H1 (cell line): ENCODE data around the gene PHLDA1. TPM values are rescaled to one million over a fixed set of nuclear protein-coding genes. Genes with fewer than 3 reads are reported as not detected.
A peak's percentile ranks its signal among the peaks of the same experiment; 100 is the strongest.

Experiments
- CTCF ChIA-PET: fragments of 300-600 bp; sonication (Branson Sonifier 250); formaldehyde crosslinking; loops from one replicate; lab custom pipeline; 2021; ENCODE audit not compliant: partially characterized antibody; lab: Charles Lee
- POLR2A ChIA-PET: fragments of 300-600 bp; sonication (Branson Sonifier 250); formaldehyde crosslinking; loops from one replicate; lab custom pipeline; 2021; ENCODE audit warnings: inconsistent platforms; ENCODE audit not compliant: partially characterized antibody; lab: Charles Lee
- DNase-seq, 2 experiments: peaks; one replicate each; pipeline versions ENCODE4 v3.0.0 to v3.0.0-alpha.2; 2010 to 2022; ENCODE audit warnings: low spot score in 2 of 2, low read depth in 1 of 2, mixed read lengths in 1 of 2
- FAIRE-seq: peaks from 2 replicates; lab custom pipeline; 2011; peaks lifted over from hg19 to GRCh38; lab: Jason Lieb, UNC
- H2AFZ ChIP-seq: 2 replicates; pipeline ENCODE4 v1.8.1; 2012; ENCODE audit warnings: low read length, inconsistent platforms
- H2AK5ac ChIP-seq: 2 replicates; pipeline ENCODE4 v1.6.1; 2013; ENCODE audit warnings: low read depth, low read length
- H2BK120ac ChIP-seq: replicated peaks from 2 replicates; pipeline ENCODE3; 2013; ENCODE audit warnings: low read depth, low read length, inconsistent platforms
- H2BK12ac ChIP-seq: 2 replicates; pipeline ENCODE4 v1.6.1; 2013; ENCODE audit warnings: low read depth, low read length
- H2BK15ac ChIP-seq: 2 replicates; pipeline ENCODE4 v1.6.1; 2013; ENCODE audit warnings: low read length
- H2BK20ac ChIP-seq: 2 replicates; pipeline ENCODE4 v1.6.1; 2013; ENCODE audit warnings: low read length
- H2BK5ac ChIP-seq: 2 replicates; pipeline ENCODE4 v1.6.1; 2013; ENCODE audit warnings: low read depth, low read length
- H3K14ac ChIP-seq: 2 replicates; pipeline ENCODE4 v1.6.1; 2013; ENCODE audit warnings: inconsistent platforms; ENCODE audit not compliant: insufficient read length
- H3K18ac ChIP-seq: 2 replicates; pipeline ENCODE4 v1.6.1; 2013; ENCODE audit warnings: low read length; ENCODE audit errors: extremely low read depth
- H3K23ac ChIP-seq: 2 replicates; pipeline ENCODE4 v1.6.1; 2013; ENCODE audit warnings: inconsistent platforms; ENCODE audit not compliant: insufficient read length
- H3K23me2 ChIP-seq: 2 replicates; pipeline ENCODE4 v1.6.1; 2013; ENCODE audit warnings: low read depth, low read length
- H3K27ac ChIP-seq: 2 replicates; pipeline ENCODE4 v1.6.1; 2011; ENCODE audit warnings: low read depth, low read length, inconsistent platforms
- H3K27me3 ChIP-seq, 4 experiments: replicated peaks in 1 of 4; 1 replicate in 1 of 4; 2 replicates in 3 of 4; pipeline versions ENCODE4 v1.6.1 to v1.8.1; 2011 to 2013; ENCODE audit warnings: low read length in 3 of 4, mild to moderate bottlenecking in 3 of 4, inconsistent platforms in 2 of 4, mixed read lengths in 2 of 4, moderate library complexity in 1 of 4; ENCODE audit not compliant: control insufficient read depth in 3 of 4, insufficient read depth in 3 of 4; ENCODE audit errors: extremely low read depth in 1 of 4
- H3K36me3 ChIP-seq, 4 experiments: 2 replicates each; pipeline versions ENCODE4 v1.6.1 to v1.8.1; 2011 to 2013; ENCODE audit warnings: mild to moderate bottlenecking in 4 of 4, low read length in 3 of 4, moderate library complexity in 2 of 4, control low read depth in 1 of 4, inconsistent platforms in 1 of 4; ENCODE audit not compliant: insufficient read depth in 4 of 4, control insufficient read depth in 2 of 4
- H3K4ac ChIP-seq: replicated peaks from 2 replicates; pipeline ENCODE3; 2013; ENCODE audit warnings: low read length, low read depth, mixed read lengths, inconsistent platforms; ENCODE audit not compliant: insufficient read length
- H3K4me1 ChIP-seq, 4 experiments: replicated peaks in 1 of 4; 1 replicate in 1 of 4; 2 replicates in 3 of 4; pipeline versions ENCODE4 v1.6.1 to v1.8.1; 2011 to 2013; ENCODE audit warnings: low read length in 3 of 4, inconsistent platforms in 2 of 4, mixed read lengths in 1 of 4; ENCODE audit not compliant: insufficient read depth in 4 of 4, control insufficient read depth in 3 of 4
- H3K4me2 ChIP-seq, 2 experiments: 2 replicates each; pipeline versions ENCODE4 v1.6.1 to v1.8.1; 2011 to 2013; ENCODE audit warnings: low read depth in 2 of 2, low read length in 2 of 2, control low read depth in 1 of 2, inconsistent platforms in 1 of 2, mild to moderate bottlenecking in 1 of 2; ENCODE audit not compliant: insufficient read depth in 1 of 2
- H3K4me3 ChIP-seq, 4 experiments: fragments of 200-600, 300-600 bp in 1 of 4; sonication (generic), shearing (Covaris generic), sonication (Bioruptor Twin) in 1 of 4; 2 replicates each; pipeline versions ENCODE4 v1.5.1 to v1.8.1; 2011 to 2016; ENCODE audit warnings: low read length in 4 of 4, low read depth in 3 of 4, control low read depth in 2 of 4, inconsistent platforms in 2 of 4, mild to moderate bottlenecking in 2 of 4, mixed read lengths in 1 of 4, moderate library complexity in 1 of 4; ENCODE audit not compliant: insufficient read depth in 2 of 4; ENCODE audit errors: extremely low read depth in 1 of 4
- H3K56ac ChIP-seq: replicated peaks from 2 replicates; pipeline ENCODE3; 2013; ENCODE audit warnings: low read depth, mild to moderate bottlenecking, mixed read lengths, low read length, inconsistent platforms; ENCODE audit not compliant: insufficient read length
- H3K79me1 ChIP-seq: 2 replicates; pipeline ENCODE4 v1.6.1; 2013; ENCODE audit warnings: low read depth, low read length, control low read depth
- H3K79me2 ChIP-seq, 2 experiments: 2 replicates each; pipeline versions ENCODE4 v1.6.1 to v1.8.1; 2012 to 2013; ENCODE audit warnings: low read length in 2 of 2, mild to moderate bottlenecking in 2 of 2, inconsistent platforms in 1 of 2; ENCODE audit not compliant: insufficient read depth in 2 of 2, control insufficient read depth in 1 of 2
- H3K9ac ChIP-seq, 4 experiments: replicated peaks in 1 of 4; 1 replicate in 1 of 4; 2 replicates in 3 of 4; pipeline versions ENCODE4 v1.6.1 to v1.8.1; 2011 to 2013; ENCODE audit warnings: low read depth in 3 of 4, low read length in 3 of 4, control low read depth in 2 of 4, mild to moderate bottlenecking in 2 of 4, moderate library complexity in 2 of 4, inconsistent platforms in 1 of 4; ENCODE audit errors: extremely low read depth in 1 of 4
- H3K9me3 ChIP-seq, 2 experiments: 2 replicates each; pipeline versions ENCODE4 v1.6.1 to v1.8.1; 2012 to 2013; ENCODE audit warnings: mild to moderate bottlenecking in 2 of 2, moderate library complexity in 2 of 2, control low read depth in 1 of 2, inconsistent platforms in 1 of 2, low read depth in 1 of 2, low read length in 1 of 2, mixed read lengths in 1 of 2; ENCODE audit not compliant: insufficient read depth in 2 of 2
- H4K20me1 ChIP-seq, 2 experiments: replicated peaks in 1 of 2; 2 replicates each; pipeline versions ENCODE3 to v1.8.1; 2011 to 2013; ENCODE audit warnings: inconsistent platforms in 2 of 2, low read length in 2 of 2, mild to moderate bottlenecking in 1 of 2; ENCODE audit not compliant: insufficient read depth in 2 of 2, control insufficient read depth in 1 of 2
- H4K5ac ChIP-seq: 2 replicates; pipeline ENCODE4 v1.6.1; 2013; ENCODE audit warnings: low read length, low read depth, mixed read lengths, inconsistent platforms; ENCODE audit not compliant: insufficient read length
- H4K8ac ChIP-seq: 2 replicates; pipeline ENCODE4 v1.8.0; 2013; ENCODE audit warnings: mild to moderate bottlenecking, moderate library complexity, low read length, inconsistent platforms; ENCODE audit not compliant: insufficient read depth; ENCODE audit errors: extremely low read depth
- H4K91ac ChIP-seq: replicated peaks from 2 replicates; pipeline ENCODE3; 2013; ENCODE audit warnings: low read length, mixed read lengths, inconsistent platforms; ENCODE audit not compliant: insufficient read length
- BCL11A ChIP-seq, 2 experiments: IDR thresholded peaks; one replicate each; pipeline ENCODE4 v1.6.1; 2011; ENCODE audit warnings: low read depth in 2 of 2, low read length in 2 of 2, mild to moderate bottlenecking in 2 of 2
- BRCA1 ChIP-seq: IDR thresholded peaks from 2 replicates; pipeline ENCODE4 v1.6.1; 2012; ENCODE audit warnings: low read depth, low read length, improper control_type of control experiment
- EP300 ChIP-seq, 2 experiments: IDR thresholded peaks; 1 replicate in 1 of 2; 2 replicates in 1 of 2; pipeline ENCODE4 v1.6.1; 2011 to 2012; ENCODE audit warnings: low read depth in 2 of 2, low read length in 2 of 2, mild to moderate bottlenecking in 2 of 2, borderline replicate concordance in 1 of 2, inconsistent platforms in 1 of 2, moderate library complexity in 1 of 2
- FOSL1 ChIP-seq: IDR thresholded peaks from 2 replicates; pipeline ENCODE4 v1.6.1; 2011; ENCODE audit warnings: mild to moderate bottlenecking, low read depth, low read length, moderate library complexity; ENCODE audit not compliant: insufficient read depth
- KDM4A ChIP-seq: IDR thresholded peaks from one replicate; pipeline ENCODE4 v1.7.1; 2012; ENCODE audit warnings: low read depth, mild to moderate bottlenecking, moderate library complexity, low read length, inconsistent platforms; ENCODE audit not compliant: severe bottlenecking
- SUZ12 ChIP-seq: fragments of 200-600 bp; sonication (generic); IDR thresholded peaks from 2 replicates; pipeline ENCODE4 v1.6.1; 2012; ENCODE audit warnings: mild to moderate bottlenecking, inconsistent platforms, low read length, moderate library complexity, mixed read lengths
- TBP ChIP-seq: IDR thresholded peaks from 2 replicates; pipeline ENCODE4 v1.6.1; 2011; ENCODE audit warnings: low read depth, low read length, improper control_type of control experiment
- YY1 ChIP-seq: IDR thresholded peaks from 2 replicates; pipeline ENCODE4 v1.6.1; 2011; ENCODE audit warnings: low read depth, mild to moderate bottlenecking, low read length
- WGBS, 2 experiments: shearing (Covaris generic) in 1 of 2; methylation state at CpG; one replicate each; pipeline versions ENCODE4 v1.1.6 to v1.1.7; 2013 to 2015; ENCODE audit warnings: low lambda C conversion rate in 2 of 2, mixed read lengths in 2 of 2, inconsistent platforms in 1 of 2, low coverage in 1 of 2, missing lambda C conversion rate in 1 of 2; ENCODE audit not compliant: insufficient replicate concordance in 2 of 2, insufficient coverage in 1 of 2, insufficient read length in 1 of 2; ENCODE audit errors: extremely low coverage in 1 of 2, missing lambda C conversion rate in 1 of 2; 5-methylcytosine and 5-hydroxymethylcytosine counted together
- polyA plus RNA-seq, 7 experiments: library from polyadenylated mRNA; depleted of rRNA in 3 of 7; stranded (reverse) in 5 of 7; unstranded in 2 of 7; fragments of >200 nt in 5 of 7; fragments of 200-250 nt in 2 of 7; gene quantifications; 1 replicate in 5 of 7; 2 replicates in 1 of 7; 4 replicates in 1 of 7; pipeline versions ENCODE4 v1.2.1 to v1.2.3, GENCODE V29; 2011 to 2013; ENCODE audit warnings: missing spikeins in 2 of 7, mixed read lengths in 2 of 7
- total RNA-seq: library from RNA; stranded (reverse); fragmentation: NEBNext Ultra II Directional; extraction: Animal tissue kit (Norgen Biotek cat#: 25700); gene quantifications from 2 replicates; pipeline ENCODE4 v1.2.1, GENCODE V29; 2021
- TF ChIP-seq, protein P1 (sequence below): IDR thresholded peaks from 2 replicates; pipeline ENCODE4 v1.6.1; 2012; ENCODE audit warnings: inconsistent platforms

The PHLDA1 gene
- total and polyA plus RNA-seq, 2 of the 8 experiments (the other 6 are each of a cell fraction or from before 2014, with no cell fraction given), result 18.9 to 19.4 TPM

DNA sequence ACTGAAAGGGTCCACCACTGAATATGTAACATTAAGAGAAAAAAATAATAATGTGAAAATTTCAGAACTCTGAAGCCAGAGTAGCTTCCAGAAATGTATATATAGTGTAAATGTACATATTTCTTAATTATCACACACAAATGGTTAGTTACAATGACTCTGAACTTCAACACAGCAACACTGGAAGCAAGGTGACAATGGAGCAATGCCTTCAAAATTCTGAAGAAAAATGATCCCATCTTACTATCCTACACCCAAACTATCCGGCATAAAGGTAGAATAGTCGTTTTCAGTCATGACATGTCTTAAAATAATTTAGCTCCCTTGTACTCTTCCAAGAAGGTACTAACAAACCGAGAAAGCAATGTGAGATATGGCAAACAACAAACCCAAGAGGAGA is 41.0 kb upstream of the PHLDA1 start:
- peaks cover 0 to 55% (median 9%) of the 10 kb centered on the region in 4 experiments; a peak in 5 of 8 replicates for H3K36me3 ChIP-seq
- no peak overlapping the region for H2AK5ac ChIP-seq
- H4K8ac ChIP-seq, result no peak overlapping the region
- 0 out of 4 replicates have a peak overlapping the region, but pooled peaks of 1 of the 2 experiments have one; percentile 6 for H3K4me2 ChIP-seq
- no peak overlapping the region for H3K27ac ChIP-seq
- TF ChIP-seq BRCA1 (no peak), EP300 (IDR thresholded peaks at IDR 0.05; ENCODE audit: borderline replicate concordance in 1 of 2, low read depth in 2 of 2, low read length in 2 of 2) (no peak), SUZ12 (no peak), YY1 (no peak), KDM4A (no peak), FOSL1 (no peak), BCL11A (IDR thresholded peaks at IDR 0.05; ENCODE audit: low read depth in 2 of 2, low read length in 2 of 2) (no peak), TBP (no peak)
- TF ChIP-seq, protein P1, sequence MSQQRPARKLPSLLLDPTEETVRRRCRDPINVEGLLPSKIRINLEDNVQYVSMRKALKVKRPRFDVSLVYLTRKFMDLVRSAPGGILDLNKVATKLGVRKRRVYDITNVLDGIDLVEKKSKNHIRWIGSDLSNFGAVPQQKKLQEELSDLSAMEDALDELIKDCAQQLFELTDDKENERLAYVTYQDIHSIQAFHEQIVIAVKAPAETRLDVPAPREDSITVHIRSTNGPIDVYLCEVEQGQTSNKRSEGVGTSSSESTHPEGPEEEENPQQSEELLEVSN, result no peak
- H2AFZ ChIP-seq, result no peak overlapping the region
- WGBS, 2 experiments, result 90% methylated on average over 3 of the region's 3 CpGs; no CpG with 5 or more reads in 1 of the 2 experiments
- no peak overlapping the region for H3K4ac ChIP-seq
- POLR2A ChIA-PET, result interaction anchor here (0.8 to 1.6 kb wide), 5 partner anchors 8 to 124 kb away, joined by 3 to 5 read pairs (median 3); no protein-coding TSS in a partner anchor
- H4K20me1 ChIP-seq, result peaks cover 40 to 53% of the 10 kb centered on the region in 2 experiments
- H3K18ac ChIP-seq, result no peak overlapping the region
- H2BK20ac ChIP-seq, result no peak overlapping the region
- FAIRE-seq (no peak), DNase-seq (no peak)
- no peak overlapping the region for H4K91ac ChIP-seq
- CTCF ChIA-PET, result interaction anchor here (1.0 kb wide), 1 partner anchor 38 kb away, joined by 5 read pairs; no protein-coding TSS in a partner anchor
- H2BK5ac ChIP-seq, result no peak overlapping the region
- no peaks in the 10 kb centered on the region for H3K79me1 ChIP-seq
- H2BK15ac ChIP-seq, result no peak overlapping the region
- H2BK120ac ChIP-seq, result no peak overlapping the region
- H4K5ac ChIP-seq, result no peak overlapping the region
- H3K79me2 ChIP-seq, result peaks cover 52 to 100% of the 10 kb centered on the region in 2 experiments
- H3K4me3 ChIP-seq, result no peak overlapping the region
- no peak overlapping the region for H3K56ac ChIP-seq
- peaks cover 0 to 11% (median 3%) of the 10 kb centered on the region in 4 experiments; a peak in 4 of 7 replicates for H3K4me1 ChIP-seq
- H3K23ac ChIP-seq, result no peak overlapping the region
- H3K27me3 ChIP-seq, result no peaks in the 10 kb centered on the region
- H3K14ac ChIP-seq, result no peak overlapping the region
- no peaks in the 10 kb centered on the region for H3K23me2 ChIP-seq
- H3K9ac ChIP-seq, result no peak overlapping the region
- no peak overlapping the region for H2BK12ac ChIP-seq
- no peaks in the 10 kb centered on the region for H3K9me3 ChIP-seq
